ENCODE results near the gene RANBP1. TPM values are rescaled to one million over a fixed set of nuclear protein-coding genes. Genes with fewer than 3 reads are reported as not detected.
A peak's percentile ranks its signal among the peaks of the same experiment; 100 is the strongest.

Gene RANBP1
- total and polyA plus RNA-seq, 9 of the 15 experiments (the other 6 are each of a cell fraction or from before 2014, with no cell fraction given), result 162 to 2,891 (median 1,289) TPM

DNA sequence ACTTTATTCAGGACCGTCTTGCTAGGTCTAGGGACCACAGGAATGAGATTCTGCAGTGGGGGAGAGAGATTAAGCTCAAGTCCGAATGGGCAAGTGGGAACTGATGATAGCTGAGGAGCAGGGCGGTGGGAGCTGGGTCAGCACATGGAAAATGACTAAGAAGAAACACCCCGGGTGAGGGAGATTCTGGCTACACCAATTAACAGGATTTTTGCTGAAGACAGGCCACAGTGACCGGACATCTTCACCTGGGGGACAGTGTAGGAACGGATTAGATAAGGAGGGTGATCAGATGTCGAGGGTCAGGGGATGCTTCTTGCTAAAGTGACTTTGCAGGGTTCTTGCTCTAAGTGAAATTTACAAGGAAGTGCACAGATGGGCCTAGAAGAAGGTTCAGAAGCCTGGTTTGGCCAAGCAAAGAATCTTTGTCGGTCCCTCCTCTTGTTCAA lies 44.4 kb upstream of the RANBP1 start (continued):
- no peak for TF ChIP-seq ZBTB1 (CRISPR knock-in tag; IDR thresholded peaks at IDR 0.05; ENCODE audit: borderline replicate concordance, low read depth)
- no peak for TF ChIP-seq ZFP36 (IDR thresholded peaks at IDR 0.05; ENCODE audit: low read depth, low read length, partially characterized antibody)
- TF ChIP-seq SRSF9 (IDR thresholded peaks at IDR 0.05; ENCODE audit: borderline replicate concordance, low read depth, low read length), result no peak
- peak in 1 of 2 experiments; percentile 18; a peak in 1 of 4 replicates for TF ChIP-seq TBL1XR1 (IDR thresholded peaks at IDR 0.05; ENCODE audit: low read length in 2 of 2)
- TF ChIP-seq THRAP3 (IDR thresholded peaks at IDR 0.05; ENCODE audit: borderline replicate concordance), result no peak
- TF ChIP-seq RCOR1 (IDR thresholded peaks at IDR 0.05; ENCODE audit: borderline replicate concordance in 1 of 2, low read depth in 2 of 2, low read length in 2 of 2), result peak; percentile 66 to 86; a peak in 3 of 4 replicates
- TF ChIP-seq, protein P1, sequence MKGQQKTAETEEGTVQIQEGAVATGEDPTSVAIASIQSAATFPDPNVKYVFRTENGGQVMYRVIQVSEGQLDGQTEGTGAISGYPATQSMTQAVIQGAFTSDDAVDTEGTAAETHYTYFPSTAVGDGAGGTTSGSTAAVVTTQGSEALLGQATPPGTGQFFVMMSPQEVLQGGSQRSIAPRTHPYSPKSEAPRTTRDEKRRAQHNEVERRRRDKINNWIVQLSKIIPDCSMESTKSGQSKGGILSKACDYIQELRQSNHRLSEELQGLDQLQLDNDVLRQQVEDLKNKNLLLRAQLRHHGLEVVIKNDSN (CRISPR knock-in tag; IDR thresholded peaks at IDR 0.05), result no peak
- TF ChIP-seq EZH2 (IDR thresholded peaks at IDR 0.05; ENCODE audit: borderline replicate concordance, low read depth, low read length), result no peak
- TF ChIP-seq RFX5 (IDR thresholded peaks at IDR 0.05; ENCODE audit: low read depth, low read length), result no peak
- TF ChIP-seq ARID1B (IDR thresholded peaks at IDR 0.05), result no peak
- peak; percentile 47 for TF ChIP-seq POLR2AphosphoS5 (IDR thresholded peaks at IDR 0.05; ENCODE audit: control insufficient read depth, insufficient read depth, low read depth, low read length)
- TF ChIP-seq, protein P2, sequence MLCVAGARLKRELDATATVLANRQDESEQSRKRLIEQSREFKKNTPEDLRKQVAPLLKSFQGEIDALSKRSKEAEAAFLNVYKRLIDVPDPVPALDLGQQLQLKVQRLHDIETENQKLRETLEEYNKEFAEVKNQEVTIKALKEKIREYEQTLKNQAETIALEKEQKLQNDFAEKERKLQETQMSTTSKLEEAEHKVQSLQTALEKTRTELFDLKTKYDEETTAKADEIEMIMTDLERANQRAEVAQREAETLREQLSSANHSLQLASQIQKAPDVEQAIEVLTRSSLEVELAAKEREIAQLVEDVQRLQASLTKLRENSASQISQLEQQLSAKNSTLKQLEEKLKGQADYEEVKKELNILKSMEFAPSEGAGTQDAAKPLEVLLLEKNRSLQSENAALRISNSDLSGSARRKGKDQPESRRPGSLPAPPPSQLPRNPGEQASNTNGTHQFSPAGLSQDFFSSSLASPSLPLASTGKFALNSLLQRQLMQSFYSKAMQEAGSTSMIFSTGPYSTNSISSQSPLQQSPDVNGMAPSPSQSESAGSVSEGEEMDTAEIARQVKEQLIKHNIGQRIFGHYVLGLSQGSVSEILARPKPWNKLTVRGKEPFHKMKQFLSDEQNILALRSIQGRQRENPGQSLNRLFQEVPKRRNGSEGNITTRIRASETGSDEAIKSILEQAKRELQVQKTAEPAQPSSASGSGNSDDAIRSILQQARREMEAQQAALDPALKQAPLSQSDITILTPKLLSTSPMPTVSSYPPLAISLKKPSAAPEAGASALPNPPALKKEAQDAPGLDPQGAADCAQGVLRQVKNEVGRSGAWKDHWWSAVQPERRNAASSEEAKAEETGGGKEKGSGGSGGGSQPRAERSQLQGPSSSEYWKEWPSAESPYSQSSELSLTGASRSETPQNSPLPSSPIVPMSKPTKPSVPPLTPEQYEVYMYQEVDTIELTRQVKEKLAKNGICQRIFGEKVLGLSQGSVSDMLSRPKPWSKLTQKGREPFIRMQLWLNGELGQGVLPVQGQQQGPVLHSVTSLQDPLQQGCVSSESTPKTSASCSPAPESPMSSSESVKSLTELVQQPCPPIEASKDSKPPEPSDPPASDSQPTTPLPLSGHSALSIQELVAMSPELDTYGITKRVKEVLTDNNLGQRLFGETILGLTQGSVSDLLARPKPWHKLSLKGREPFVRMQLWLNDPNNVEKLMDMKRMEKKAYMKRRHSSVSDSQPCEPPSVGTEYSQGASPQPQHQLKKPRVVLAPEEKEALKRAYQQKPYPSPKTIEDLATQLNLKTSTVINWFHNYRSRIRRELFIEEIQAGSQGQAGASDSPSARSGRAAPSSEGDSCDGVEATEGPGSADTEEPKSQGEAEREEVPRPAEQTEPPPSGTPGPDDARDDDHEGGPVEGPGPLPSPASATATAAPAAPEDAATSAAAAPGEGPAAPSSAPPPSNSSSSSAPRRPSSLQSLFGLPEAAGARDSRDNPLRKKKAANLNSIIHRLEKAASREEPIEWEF (CRISPR knock-in tag; IDR thresholded peaks at IDR 0.05), result no peak
- TF ChIP-seq, protein P3, sequence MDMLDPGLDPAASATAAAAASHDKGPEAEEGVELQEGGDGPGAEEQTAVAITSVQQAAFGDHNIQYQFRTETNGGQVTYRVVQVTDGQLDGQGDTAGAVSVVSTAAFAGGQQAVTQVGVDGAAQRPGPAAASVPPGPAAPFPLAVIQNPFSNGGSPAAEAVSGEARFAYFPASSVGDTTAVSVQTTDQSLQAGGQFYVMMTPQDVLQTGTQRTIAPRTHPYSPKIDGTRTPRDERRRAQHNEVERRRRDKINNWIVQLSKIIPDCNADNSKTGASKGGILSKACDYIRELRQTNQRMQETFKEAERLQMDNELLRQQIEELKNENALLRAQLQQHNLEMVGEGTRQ (CRISPR knock-in tag; IDR thresholded peaks at IDR 0.05), result no peak
- no peak for TF ChIP-seq RBM14 (IDR thresholded peaks at IDR 0.05; ENCODE audit: borderline replicate concordance, insufficient read depth, low read depth, low read length)
- TF ChIP-seq EP300 (IDR thresholded peaks at IDR 0.05; ENCODE audit: low read length), result peak; percentile 69; the same call in 1 of the 2 replicates
- no peak for TF ChIP-seq NR2C1 (IDR thresholded peaks at IDR 0.05)
- peak; percentile 75; the same call in 1 of the 2 replicates for TF ChIP-seq NR2C1 (tag; IDR thresholded peaks at IDR 0.05)
- no peak for TF ChIP-seq MEIS2 (IDR thresholded peaks at IDR 0.05; ENCODE audit: partially characterized antibody)
- TF ChIP-seq, protein P4, sequence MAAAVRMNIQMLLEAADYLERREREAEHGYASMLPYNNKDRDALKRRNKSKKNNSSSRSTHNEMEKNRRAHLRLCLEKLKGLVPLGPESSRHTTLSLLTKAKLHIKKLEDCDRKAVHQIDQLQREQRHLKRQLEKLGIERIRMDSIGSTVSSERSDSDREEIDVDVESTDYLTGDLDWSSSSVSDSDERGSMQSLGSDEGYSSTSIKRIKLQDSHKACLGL (CRISPR knock-in tag; IDR thresholded peaks at IDR 0.05; ENCODE audit: borderline replicate concordance, poor library complexity, severe bottlenecking), result peak; percentile 11
- peak in 1 of 2 experiments; percentile 47; a peak in 1 of 4 replicates for TF ChIP-seq MAZ (CRISPR knock-in tag; conservative IDR thresholded peaks at IDR 0.05 in 1 of 2, IDR thresholded peaks at IDR 0.05 in 1 of 2)

Measured in K562 (cell line).